Endometrium (tissue), 2 donors: ENCODE results near the gene SLC10A6.

Experiments
- FAIRE-seq: peaks from 2 replicates; lab custom pipeline; 2012; peaks lifted over from hg19 to GRCh38; lab: Jason Lieb, UNC
- donor health status: control.
- donor health status: control.

Gene SLC10A6

DNA sequence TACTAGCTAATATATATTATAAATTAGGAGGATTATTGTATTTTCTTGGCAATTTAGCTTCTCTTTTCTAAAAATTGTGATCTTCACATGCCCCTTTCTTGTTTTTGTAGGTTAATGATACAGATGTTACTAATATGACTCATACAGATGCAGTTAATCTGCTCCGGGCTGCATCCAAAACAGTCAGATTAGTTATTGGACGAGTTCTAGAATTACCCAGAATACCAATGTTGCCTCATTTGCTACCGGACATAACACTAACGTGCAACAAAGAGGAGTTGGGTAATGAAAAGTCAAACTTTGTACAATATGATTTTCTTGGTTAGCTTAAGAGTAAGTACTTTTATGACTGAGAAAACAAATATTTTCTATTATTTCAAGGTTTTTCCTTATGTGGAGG lies 74.1 kb downstream of the SLC10A6 start:
- no peak for FAIRE-seq
